Neural cell (in vitro differentiated cells): Measurements from ENCODE around the gene BPIFB4. TPM values are rescaled to one million over a fixed set of nuclear protein-coding genes. Genes with fewer than 3 reads are reported as not detected.

ENCODE experiments used
- H2AFZ ChIP-seq: fragments of 200-600, 300-800 bp; sonication (generic), shearing (Covaris generic); 2 replicates; pipeline ENCODE4 v1.6.0; 2014; ENCODE audit warnings: low read depth, mild to moderate bottlenecking, antibody characterized with exemption, low read length, moderate library complexity
- H3F3A ChIP-seq: fragments of 200-600 bp; shearing (Covaris generic); 2 replicates; pipeline ENCODE4 v1.6.1; 2016; ENCODE audit warnings: mild to moderate bottlenecking, moderate library complexity, mixed read lengths, antibody characterized with exemption, low read length; ENCODE audit not compliant: insufficient read depth, poor library complexity, severe bottlenecking
- H3K27ac ChIP-seq: fragments of 200-600, 300-800 bp; sonication (generic), shearing (Covaris generic); 2 replicates; pipeline ENCODE4 v1.5.1; 2014; ENCODE audit warnings: mild to moderate bottlenecking, low read length, moderate library complexity
- H3K27me3 ChIP-seq: fragments of 300-800, 200-600 bp; sonication (generic), shearing (Covaris generic); 2 replicates; pipeline ENCODE4 v1.6.0; 2014; ENCODE audit warnings: mild to moderate bottlenecking, low read depth, low read length, moderate library complexity; ENCODE audit not compliant: insufficient read depth
- H3K36me3 ChIP-seq: fragments of 300-800, 200-600 bp; sonication (generic), shearing (Covaris generic); 2 replicates; pipeline ENCODE4 v1.5.1; 2014; ENCODE audit warnings: mild to moderate bottlenecking, antibody characterized with exemption, low read length, moderate library complexity; ENCODE audit not compliant: insufficient read depth
- H3K4me2 ChIP-seq: fragments of 300-800, 200-600 bp; sonication (generic), shearing (Covaris generic); 2 replicates; pipeline ENCODE4 v1.6.0; 2014; ENCODE audit warnings: mild to moderate bottlenecking, low read length
- H3K4me3 ChIP-seq: fragments of 300-800, 200-600 bp; sonication (generic), shearing (Covaris generic); 2 replicates; pipeline ENCODE4 v1.5.1; 2014; ENCODE audit warnings: mild to moderate bottlenecking, low read length, moderate library complexity
- H3K79me2 ChIP-seq: fragments of 200-600 bp; shearing (Covaris generic); replicated peaks from 2 replicates; pipeline ENCODE4 v1.6.0; 2014; ENCODE audit warnings: mild to moderate bottlenecking, low read length, moderate library complexity; ENCODE audit not compliant: insufficient read depth
- H3K9ac ChIP-seq: fragments of 300-800, 200-600 bp; sonication (generic), shearing (Covaris generic); 2 replicates; pipeline ENCODE4 v1.6.1; 2016; ENCODE audit warnings: mild to moderate bottlenecking, low read length, mixed read lengths
- H3K9me2 ChIP-seq: fragments of 200-600 bp; shearing (Covaris generic); 2 replicates; pipeline ENCODE4 v1.6.1; 2016; ENCODE audit warnings: mild to moderate bottlenecking, low read length, mixed read lengths; ENCODE audit not compliant: insufficient read depth
- H3K9me3 ChIP-seq: fragments of 200-600, 300-800 bp; sonication (generic), shearing (Covaris generic); 2 replicates; pipeline ENCODE4 v1.6.1; 2016; ENCODE audit warnings: mild to moderate bottlenecking, mixed run types, low read length, moderate library complexity, mixed read lengths
- H4K20me1 ChIP-seq: fragments of 200-600 bp; shearing (Covaris generic); 2 replicates; pipeline ENCODE4 v1.6.1; 2016; ENCODE audit warnings: mild to moderate bottlenecking, mixed run types; ENCODE audit not compliant: insufficient read depth
- EP300 ChIP-seq: fragments of 450-650 bp; conservative IDR thresholded peaks from 2 replicates; pipeline ENCODE4 v1.6.1; 2014; ENCODE audit warnings: antibody characterized with exemption, mild to moderate bottlenecking, moderate library complexity; ENCODE audit not compliant: poor library complexity, severe bottlenecking
- EZH2 ChIP-seq: fragments of 200-600, 300-800 bp; shearing (Covaris generic), sonication (generic); IDR thresholded peaks from 2 replicates; pipeline ENCODE4 v1.6.1; 2014; ENCODE audit warnings: antibody characterized with exemption, low read length, borderline replicate concordance, mild to moderate bottlenecking; ENCODE audit not compliant: insufficient read depth, poor library complexity, severe bottlenecking
- MXI1 ChIP-seq: fragments of 450-650 bp; conservative IDR thresholded peaks from 2 replicates; pipeline ENCODE4 v1.6.1; 2014; ENCODE audit warnings: antibody characterized with exemption, mild to moderate bottlenecking; ENCODE audit not compliant: poor library complexity, severe bottlenecking
- POLR2AphosphoS5 ChIP-seq: IDR thresholded peaks from 2 replicates; pipeline ENCODE4 v1.6.1; 2012
- RAD21 ChIP-seq: fragments of 450-650 bp; conservative IDR thresholded peaks from 2 replicates; pipeline ENCODE4 v1.6.1; 2014; ENCODE audit warnings: antibody characterized with exemption, mild to moderate bottlenecking, moderate library complexity
- REST ChIP-seq: IDR thresholded peaks from 2 replicates; pipeline ENCODE4 v1.6.1; 2012; ENCODE audit warnings: borderline replicate concordance
- SMC3 ChIP-seq: fragments of 450-650 bp; conservative IDR thresholded peaks from 2 replicates; pipeline ENCODE4 v1.6.1; 2014; ENCODE audit warnings: antibody characterized with exemption, mild to moderate bottlenecking, moderate library complexity; ENCODE audit not compliant: poor library complexity
- TAF1 ChIP-seq: IDR thresholded peaks from 2 replicates; pipeline ENCODE4 v1.6.1; 2012; ENCODE audit warnings: low read depth
- polyA plus RNA-seq: library from polyadenylated mRNA; depleted of rRNA; stranded (reverse); fragments of >200 nt; gene quantifications from 2 replicates; pipeline ENCODE4 v1.2.3, GENCODE V29; 2014
- TF ChIP-seq, protein P1 (sequence below): fragments of 450-650 bp; IDR thresholded peaks from 2 replicates; pipeline ENCODE4 v1.5.1; 2014; ENCODE audit warnings: antibody characterized with exemption, mild to moderate bottlenecking, moderate library complexity; ENCODE audit not compliant: poor library complexity, severe bottlenecking

Gene BPIFB4
- polyA plus RNA-seq, 1 donor from 2014 or later, result not detected

DNA sequence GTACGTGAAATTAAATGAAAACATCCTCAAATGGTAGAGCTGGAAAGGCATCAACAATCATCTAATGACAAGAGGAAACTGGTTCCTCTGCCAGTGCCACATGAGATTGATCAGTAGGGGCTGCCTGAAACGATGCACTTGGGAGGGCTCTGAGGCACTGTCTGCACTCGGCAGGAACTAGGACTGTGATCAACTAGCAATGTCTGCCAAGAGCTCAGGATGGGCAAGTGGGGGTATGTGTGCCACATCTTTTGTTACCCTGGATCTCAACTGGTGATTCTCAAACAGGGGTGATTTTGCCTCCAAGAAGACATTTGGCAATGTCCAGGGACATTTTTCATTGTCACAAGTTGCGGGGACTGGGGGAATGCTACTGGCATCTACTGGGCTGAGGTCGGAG, 46.1 kb upstream of the BPIFB4 start:
- H3K36me3 ChIP-seq, result no peaks in the 10 kb centered on the region
- no peaks in the 10 kb centered on the region for H4K20me1 ChIP-seq
- H3K9me2 ChIP-seq, result no peaks in the 10 kb centered on the region
- no peak for TF ChIP-seq MXI1
- TF ChIP-seq POLR2AphosphoS5, result no peak
- TF ChIP-seq EZH2, result no peak
- no peak for TF ChIP-seq EP300
- no peak for TF ChIP-seq RAD21
- TF ChIP-seq, protein P1, sequence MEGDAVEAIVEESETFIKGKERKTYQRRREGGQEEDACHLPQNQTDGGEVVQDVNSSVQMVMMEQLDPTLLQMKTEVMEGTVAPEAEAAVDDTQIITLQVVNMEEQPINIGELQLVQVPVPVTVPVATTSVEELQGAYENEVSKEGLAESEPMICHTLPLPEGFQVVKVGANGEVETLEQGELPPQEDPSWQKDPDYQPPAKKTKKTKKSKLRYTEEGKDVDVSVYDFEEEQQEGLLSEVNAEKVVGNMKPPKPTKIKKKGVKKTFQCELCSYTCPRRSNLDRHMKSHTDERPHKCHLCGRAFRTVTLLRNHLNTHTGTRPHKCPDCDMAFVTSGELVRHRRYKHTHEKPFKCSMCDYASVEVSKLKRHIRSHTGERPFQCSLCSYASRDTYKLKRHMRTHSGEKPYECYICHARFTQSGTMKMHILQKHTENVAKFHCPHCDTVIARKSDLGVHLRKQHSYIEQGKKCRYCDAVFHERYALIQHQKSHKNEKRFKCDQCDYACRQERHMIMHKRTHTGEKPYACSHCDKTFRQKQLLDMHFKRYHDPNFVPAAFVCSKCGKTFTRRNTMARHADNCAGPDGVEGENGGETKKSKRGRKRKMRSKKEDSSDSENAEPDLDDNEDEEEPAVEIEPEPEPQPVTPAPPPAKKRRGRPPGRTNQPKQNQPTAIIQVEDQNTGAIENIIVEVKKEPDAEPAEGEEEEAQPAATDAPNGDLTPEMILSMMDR, result no peak
- TF ChIP-seq REST, result no peak
- no peak overlapping the region for H3K9ac ChIP-seq
- no peaks in the 10 kb centered on the region for H3K9me3 ChIP-seq
- no peak overlapping the region for H2AFZ ChIP-seq
- no peaks in the 10 kb centered on the region for H3K79me2 ChIP-seq
- no peaks in the 10 kb centered on the region for H3F3A ChIP-seq
- H3K4me3 ChIP-seq, result no peak overlapping the region
- H3K27ac ChIP-seq, result no peak overlapping the region
- no peak overlapping the region for H3K4me2 ChIP-seq
- no peaks in the 10 kb centered on the region for H3K27me3 ChIP-seq

GRCh38 chr20:33034115-33034514, 45.3 kb upstream of the BPIFB4 start:
- no peak overlapping the region for H3K4me2 ChIP-seq
- no peaks in the 10 kb centered on the region for H3K9me3 ChIP-seq
- no peaks in the 10 kb centered on the region for H3K79me2 ChIP-seq
- H3K36me3 ChIP-seq, result no peaks in the 10 kb centered on the region
- no peaks in the 10 kb centered on the region for H4K20me1 ChIP-seq
- H3K9me2 ChIP-seq, result no peaks in the 10 kb centered on the region
- H3K27me3 ChIP-seq, result no peaks in the 10 kb centered on the region
- TF ChIP-seq EZH2 (no peak), POLR2AphosphoS5 (no peak), MXI1 (no peak), RAD21 (no peak), SMC3 (no peak), EP300 (no peak), REST (no peak), TAF1 (no peak)
- TF ChIP-seq, protein P1, result no peak
- H3K9ac ChIP-seq, result no peak overlapping the region
- no peak overlapping the region for H2AFZ ChIP-seq
- H3K27ac ChIP-seq, result no peak overlapping the region
- H3K4me3 ChIP-seq, result no peak overlapping the region
- no peaks in the 10 kb centered on the region for H3F3A ChIP-seq
